GM18508 (cell line): ENCODE data around the gene AARSD1.
"Not testable (repeated sequence)": the region's sequence is repeated elsewhere in the genome, so short reads cannot be mapped to it uniquely, and the experiment has no call there.

Source experiments
- ATAC-seq: cut with Tn5 transposase; IDR thresholded peaks from one replicate; pipeline ENCODE4 v1.9.1; 2021; ENCODE audit warnings: moderate number of reproducible peaks; ENCODE audit not compliant: insufficient read depth, unreplicated experiment

The AARSD1 gene

DNA sequence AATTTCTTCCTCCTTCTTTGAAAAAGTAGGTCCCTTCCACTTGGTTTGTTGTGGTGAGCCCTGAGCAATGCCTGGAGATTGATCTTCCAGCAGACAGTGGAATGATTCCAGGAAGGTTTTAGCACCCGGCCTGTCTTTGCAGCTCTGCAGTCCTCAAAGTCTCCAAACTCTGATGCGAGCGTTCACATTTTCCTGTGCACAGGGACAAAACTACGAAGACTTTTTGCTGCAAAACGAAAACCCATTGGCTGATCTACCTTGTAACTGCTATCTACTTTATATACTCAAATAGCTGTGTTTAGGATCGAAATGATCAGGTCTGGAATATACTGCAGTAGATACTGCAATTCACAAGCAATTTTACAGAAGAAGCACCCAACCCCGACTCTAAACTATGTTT lies 42.0 kb downstream of the AARSD1 start:
- ATAC-seq: no peak

DNA sequence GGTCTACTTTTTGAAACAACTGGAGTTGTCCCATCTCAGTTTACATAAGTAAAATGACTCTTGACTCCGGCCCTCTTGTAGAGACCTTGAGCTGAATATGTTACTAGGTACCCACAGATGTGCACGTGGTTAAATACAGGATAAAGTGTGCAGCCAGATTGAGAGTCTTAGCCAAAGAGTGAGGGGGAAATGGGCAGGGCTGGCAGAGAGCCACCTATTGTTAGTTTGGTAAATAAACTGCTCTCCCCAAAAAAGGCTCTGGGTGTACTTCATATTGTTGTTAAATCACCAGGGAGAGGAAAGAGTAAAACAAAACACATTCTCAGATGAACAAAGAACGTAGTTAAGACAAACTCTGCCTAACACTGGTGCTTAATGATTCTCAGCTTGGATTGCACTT lies 43.3 kb downstream of the AARSD1 start:
- no peak for ATAC-seq

DNA sequence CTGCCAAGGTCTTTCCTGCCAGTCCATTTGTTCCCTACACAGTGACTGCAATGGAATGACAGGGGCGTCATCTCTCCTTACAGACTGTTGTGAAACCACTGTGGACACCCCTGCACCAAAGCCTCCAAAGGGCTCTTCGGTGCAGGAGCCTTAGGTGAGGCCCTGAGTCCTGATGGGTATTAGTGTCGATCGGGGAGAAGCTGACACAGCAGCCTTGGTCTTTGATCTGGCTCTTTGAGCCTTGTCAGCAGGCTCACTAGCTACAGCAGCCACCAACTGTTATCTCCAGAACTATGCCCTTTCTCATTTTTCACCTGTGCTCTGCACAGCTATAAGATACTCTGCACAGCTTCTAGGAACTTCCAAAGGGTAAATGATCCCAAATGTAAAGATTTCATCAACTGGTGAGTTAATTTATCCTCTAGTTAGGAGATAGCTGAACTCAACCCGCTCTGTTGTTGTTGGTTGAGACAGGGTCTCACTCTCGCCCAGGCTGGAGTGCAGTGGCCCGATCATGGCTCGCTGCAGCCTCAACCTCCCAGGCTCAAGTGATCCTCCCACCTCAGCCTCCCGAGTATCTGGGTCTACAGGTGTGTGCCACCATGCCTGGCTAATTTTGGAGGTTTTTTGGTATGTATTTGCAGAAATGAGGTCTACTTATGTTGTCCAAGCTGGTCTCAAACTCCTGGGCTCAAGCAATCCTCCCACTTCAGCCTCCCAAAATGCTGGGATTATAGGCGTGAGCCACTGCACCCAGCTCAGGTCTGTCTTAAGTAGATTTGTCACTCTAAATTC lies 44.0 kb downstream of the AARSD1 start:
- ATAC-seq: no peak

DNA sequence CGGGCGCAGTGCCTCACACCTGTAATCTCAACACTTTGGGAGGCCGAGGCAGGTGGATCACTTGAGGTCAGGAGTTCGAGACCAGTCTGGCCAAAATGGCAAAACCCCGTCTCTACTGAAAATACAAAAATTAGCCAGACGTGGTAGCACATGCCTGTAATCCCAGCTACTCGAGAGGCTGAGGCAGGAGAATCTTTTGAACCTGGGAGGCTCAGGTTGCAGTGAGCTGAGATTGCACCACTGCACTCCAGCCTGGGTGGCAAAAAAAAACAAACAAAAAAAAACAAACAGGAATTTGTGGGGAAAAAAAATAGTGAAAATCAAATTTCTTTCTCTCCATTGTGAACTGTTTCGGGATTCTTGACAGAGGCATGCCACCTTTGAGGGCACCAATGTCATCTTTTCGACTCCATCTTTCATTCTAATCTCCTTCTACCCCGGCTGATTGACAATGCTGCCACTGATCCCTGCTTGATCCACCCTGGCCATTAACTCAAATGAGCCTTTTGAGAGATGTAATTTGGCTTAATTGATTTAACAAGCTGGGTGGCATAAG lies 44.7 kb downstream of the AARSD1 start:
- not testable (repeated sequence) for ATAC-seq

DNA sequence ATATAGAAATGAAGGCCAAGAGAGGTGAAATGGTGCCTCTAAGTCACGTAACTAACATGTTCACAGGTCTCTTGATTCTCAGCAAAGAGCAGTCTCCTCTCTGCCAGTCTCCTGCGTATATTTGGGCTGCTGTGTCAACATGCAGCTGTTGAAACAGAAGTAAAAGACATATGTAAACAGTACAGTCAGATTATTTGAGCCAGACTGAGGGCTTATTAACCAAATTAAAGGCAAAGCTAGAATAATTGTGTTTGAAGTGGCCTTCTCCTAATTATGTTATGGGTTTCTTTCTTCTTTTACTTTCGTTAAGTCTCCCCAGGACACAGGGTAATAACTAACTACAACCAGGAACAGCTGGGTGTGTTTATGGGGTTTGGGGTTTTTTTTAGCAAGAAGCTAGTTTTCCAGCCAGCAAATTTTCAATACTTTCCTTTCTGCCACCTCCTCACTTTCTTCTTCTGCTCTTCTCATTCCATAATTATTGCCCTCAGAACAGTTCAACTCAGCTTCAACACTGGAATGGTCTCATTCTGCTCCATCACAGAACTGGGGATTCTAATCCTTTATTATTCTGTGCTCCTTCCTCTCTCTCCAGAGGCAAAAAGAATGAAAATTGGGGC lies 45.2 kb downstream of the AARSD1 start:
- ATAC-seq: no peak

DNA sequence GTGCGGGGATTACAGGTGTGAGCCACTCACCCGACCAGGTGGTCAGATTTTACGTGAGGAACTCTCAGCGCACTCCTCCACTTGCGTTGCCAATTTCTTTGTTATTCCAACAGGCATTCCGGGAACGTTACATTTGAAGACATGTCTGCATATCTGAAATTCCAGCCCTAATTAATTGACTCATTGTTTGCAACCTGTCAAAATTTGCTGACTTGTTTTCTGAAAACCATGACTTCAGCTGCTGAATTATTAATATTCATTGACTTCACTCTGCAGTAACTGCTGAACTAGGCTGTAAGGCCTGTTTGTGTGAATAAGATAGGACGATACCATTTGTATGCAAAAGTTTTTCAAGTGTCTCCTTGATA lies 47.0 kb downstream of the AARSD1 start:
- no peak for ATAC-seq

DNA sequence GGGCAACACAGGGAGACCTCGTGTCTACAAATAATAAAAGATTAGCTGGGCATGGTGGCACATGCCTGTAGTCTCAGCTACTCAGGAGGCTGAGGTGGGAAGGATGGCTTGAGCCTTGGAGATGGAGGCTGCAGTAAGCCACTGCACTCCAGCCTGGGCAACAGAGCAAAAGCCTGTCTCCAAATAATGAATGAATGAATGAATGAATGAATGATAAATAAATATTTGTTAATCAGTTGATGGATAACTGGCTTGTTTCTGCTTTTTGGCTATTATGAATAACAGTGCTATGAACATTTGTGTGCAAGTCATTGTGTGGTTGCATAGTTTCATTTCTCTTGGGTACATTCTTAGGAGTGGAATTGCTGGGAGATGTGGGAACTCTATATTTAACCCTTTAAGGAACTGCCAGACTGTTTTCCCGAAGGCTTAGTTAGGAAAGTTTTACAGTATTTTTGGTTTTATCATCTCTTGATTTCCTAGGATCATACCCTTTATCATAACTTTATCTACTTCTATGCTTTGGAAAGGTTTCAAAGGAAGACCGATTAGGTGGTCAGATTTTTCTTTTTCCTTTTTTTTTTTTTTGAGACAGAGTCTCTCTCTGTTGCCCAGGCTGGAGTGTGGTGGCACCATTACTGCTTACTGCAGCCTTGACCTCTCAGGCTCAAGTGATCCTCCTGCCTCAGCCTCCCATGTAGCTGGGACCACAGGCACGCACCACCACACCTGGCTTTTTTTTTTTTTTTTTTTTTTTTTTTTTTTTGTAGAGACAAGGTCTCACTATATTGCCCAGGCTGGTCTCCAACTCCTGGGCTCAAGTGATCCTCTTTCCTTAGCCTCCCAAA lies 47.6 kb downstream of the AARSD1 start:
- ATAC-seq: not testable (repeated sequence)

DNA sequence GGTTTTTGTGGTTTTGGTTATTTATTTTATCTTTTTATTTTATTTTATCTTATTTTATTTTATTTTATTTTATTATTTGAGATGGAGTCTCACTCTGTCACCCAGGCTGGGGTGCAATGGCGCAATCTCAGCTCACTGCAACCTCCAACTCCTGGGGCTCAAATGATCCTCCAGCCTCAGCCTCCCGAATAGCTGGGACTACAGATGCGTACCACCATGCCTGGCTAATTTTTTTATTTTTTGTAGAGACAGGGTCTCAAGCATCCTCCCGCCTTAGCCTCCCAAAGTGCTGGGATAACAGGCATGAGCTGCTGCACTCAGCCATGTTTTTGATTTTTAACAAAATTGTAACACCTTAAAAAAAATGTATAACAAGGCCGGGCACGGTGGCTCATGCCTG lies 49.0 kb downstream of the AARSD1 start:
- ATAC-seq: not testable (repeated sequence)

DNA sequence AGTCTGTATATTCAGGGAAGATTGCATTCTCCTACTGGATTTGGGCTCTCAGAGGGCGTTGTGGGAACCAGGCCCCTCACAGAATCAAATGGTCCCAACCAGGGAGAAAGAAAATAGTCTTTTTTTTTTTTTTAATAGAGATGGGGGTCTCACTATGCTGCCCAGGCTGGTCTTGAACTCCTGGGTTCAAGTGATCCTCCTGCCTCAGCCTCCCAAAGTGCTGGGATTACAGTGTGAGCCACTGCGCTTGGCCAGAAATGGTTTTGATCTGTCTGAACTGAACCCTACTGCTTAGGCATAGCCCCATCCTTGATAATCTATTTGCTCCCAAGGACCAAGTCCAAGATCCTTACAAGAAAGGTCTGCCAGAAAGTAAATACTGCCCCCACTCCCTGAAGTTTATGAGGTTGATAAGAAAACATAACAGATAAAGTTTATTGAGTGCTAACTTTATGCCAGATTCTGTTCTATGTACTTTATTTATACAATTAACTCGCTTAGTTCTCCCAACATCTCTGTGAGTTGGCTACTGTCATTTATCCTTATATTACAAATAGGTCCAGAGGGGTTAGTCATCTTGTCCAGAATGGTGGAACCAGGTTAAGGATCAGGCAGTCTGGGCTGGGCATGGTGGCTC lies 50.2 kb downstream of the AARSD1 start:
- ATAC-seq: no peak

DNA sequence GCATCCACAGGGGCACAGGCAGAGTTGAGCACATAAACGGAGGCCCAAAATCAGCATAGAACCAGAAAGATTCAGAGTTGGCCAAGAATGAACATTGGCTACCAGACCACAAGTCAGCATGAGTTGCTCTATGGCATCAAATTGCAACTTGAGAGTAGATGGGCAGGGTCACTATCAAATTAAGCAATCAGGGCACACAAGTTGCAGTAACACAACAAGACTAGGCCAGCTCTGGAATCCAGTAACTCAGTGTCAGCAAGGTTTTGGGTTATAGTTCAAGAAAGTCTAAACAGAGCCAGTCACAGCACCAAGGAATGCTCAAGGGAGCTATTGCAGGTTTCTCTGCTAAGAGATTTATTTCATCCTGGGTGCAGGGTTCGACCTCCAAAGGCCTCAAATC lies 50.7 kb downstream of the AARSD1 start:
- ATAC-seq: no peak

DNA sequence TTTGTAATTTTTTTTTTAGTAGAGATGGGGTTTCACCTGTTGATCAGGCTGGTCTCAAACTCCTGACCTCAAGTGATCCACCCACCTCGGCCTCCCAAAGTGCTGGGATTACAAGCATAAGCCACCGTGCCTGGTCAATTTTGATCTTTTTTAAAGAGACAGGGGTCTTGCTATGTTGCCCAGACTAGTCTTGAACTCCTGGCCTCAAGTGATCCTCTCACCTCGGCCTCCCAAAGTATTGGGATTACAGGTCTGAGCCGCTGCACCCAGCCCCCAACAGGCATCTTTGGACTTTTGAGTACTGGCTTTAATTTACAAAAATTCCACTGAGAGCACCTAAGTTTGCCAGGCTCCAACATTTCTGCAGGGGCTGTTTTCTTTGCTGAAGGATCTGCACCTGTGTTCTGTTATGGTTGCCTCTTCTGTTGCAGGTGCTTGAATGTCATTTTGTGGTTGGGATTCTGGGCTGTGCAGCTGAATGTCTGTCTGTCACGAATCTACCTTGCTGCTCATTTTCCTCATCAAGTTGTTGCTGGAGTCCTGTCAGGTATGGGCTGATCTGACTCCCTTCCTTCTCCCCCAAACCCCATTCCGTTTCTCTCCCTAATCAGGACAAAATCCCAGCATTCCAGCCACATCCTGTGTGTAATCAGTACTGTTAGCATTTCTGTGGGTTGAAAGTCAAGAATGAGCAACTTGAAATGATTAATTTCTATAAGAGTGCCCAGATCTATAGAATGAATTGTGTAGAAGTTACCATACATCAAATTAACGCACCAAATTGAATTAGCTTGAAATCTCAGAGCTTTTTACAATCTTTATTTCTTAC lies 55.2 kb downstream of the AARSD1 start:
- ATAC-seq: no peak

DNA sequence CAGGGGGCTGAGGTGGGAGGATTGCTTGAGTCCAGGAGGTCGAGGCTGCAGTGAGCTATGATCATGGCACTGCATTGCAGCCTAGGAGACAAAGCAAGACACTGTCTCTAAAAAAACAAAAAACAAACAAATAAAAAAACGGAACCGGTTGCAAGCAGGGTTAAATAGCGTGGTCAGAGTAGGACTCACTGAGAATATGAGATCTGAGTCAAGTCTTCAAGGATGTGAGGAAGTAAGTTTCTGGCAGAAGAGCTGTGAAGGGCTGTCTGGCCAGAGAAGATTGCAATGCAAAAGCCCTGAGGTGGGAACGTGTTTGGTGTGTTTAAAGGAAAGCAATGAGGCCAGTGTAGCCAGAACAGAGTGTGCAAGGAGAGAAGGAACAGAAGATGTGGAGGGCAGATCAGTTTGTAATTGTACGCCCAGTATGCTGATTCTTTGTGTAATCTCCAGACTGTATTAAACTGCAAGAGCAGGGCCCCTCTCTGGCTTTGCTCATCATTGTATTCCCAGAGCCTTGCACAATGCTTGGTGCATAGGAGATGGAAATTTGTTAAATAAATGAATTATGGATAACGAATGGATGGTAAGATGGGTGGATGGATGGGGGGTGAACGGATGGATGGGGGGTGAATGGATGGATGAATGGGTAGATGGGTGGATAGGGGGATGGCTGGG lies 57.3 kb downstream of the AARSD1 start:
- no peak for ATAC-seq

DNA sequence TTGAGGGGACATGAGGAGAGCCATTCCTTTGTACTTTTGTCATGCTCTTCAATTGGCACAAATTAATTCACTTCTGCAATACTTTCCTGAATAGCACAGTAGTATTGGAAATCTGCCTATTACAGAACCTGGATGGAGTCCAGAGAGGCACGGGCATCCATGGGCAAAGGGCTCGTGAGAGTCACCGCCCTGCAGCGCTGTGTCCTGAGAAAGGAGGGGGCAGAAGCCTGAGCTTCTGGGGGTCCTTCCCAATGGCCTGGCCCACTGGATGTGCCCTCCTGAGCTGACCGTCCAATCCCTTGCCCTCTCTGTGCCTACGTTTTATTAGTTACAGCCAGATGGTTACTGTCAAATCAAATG lies 60.2 kb downstream of the AARSD1 start:
- no peak for ATAC-seq

DNA sequence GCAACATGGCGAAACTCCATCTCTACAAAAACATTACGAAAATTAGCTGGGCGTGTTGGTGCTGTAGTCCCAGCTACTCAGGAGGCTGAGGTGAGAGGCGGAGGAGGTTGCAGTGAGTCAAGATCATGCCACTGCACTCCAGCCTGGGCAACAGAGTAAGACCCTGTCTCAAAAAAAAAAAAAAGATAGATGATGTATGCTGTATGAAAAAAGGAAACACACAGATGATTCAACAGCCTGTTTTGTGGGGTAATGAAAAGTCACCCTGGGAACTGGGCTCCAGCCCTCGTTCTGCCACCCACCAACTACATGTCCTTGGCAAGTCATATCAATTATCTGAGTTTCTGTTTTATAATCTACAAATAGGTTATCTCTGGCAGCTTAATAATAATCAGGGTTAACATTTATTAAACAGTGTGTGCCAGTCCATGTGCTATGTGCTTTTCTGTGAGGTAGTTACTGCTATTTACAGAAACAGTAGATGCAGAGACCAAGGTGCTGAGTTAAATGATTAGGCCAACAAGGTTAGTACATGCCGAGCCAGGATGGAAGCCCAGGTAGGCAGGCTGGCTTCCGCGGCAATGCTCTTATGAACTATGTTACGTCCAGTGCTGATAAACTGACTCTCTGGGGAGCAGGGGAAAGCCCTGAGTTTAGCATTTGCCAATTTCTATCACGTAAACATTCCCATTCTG lies 62.6 kb downstream of the AARSD1 start:
- no peak for ATAC-seq
